ENCODE results near the gene ZNF425. TPM values are rescaled to one million over a fixed set of nuclear protein-coding genes. Genes with fewer than 3 reads are reported as not detected.
A peak's percentile ranks its signal among the peaks of the same experiment; 100 is the strongest.

The ZNF425 gene
- total RNA-seq, 1 experiment from 2014 or later: 3.0 TPM

- DNase-seq (ENCODE audit: low read depth, low spot score) (no peak), ATAC-seq (no peak)
- H3K9me3 ChIP-seq (ENCODE audit: control insufficient read depth, insufficient read depth, low read depth, low read length): no peaks in the 10 kb centered on the region
- intact Hi-C loops (cut with micrococcal nuclease; ENCODE audit: unreplicated experiment) (no loop called here), in situ Hi-C loops (cut with HindIII; ENCODE audit: low pct_unique_long_range_greater_than_20kb, low sequenced_read_pairs) (no loop called here)
- H3K27me3 ChIP-seq (ENCODE audit: control insufficient read depth, insufficient read depth, low read length): no peaks in the 10 kb centered on the region
- no TSS peak for BruUV-seq (replicated peaks)
- H3K36me3 ChIP-seq (ENCODE audit: control insufficient read depth, insufficient read depth, low read length): no peaks in the 10 kb centered on the region
- no peaks in the 10 kb centered on the region for H3K4me1 ChIP-seq (ENCODE audit: control insufficient read depth, insufficient read depth, low read length)
- TF ChIP-seq CTCF (IDR thresholded peaks at IDR 0.05) (no peak), TCF7L2 (IDR thresholded peaks at IDR 0.05; ENCODE audit: low read depth, low read length) (no peak), SIN3A (IDR thresholded peaks at IDR 0.05; ENCODE audit: borderline replicate concordance, insufficient read depth, low read depth, low read length) (no peak), POLR2AphosphoS5 (IDR thresholded peaks at IDR 0.05; ENCODE audit: low read depth, low read length) (no peak), REST (IDR thresholded peaks at IDR 0.05; ENCODE audit: insufficient read depth in 1 of 2, low read depth in 2 of 2, low read length in 1 of 2) (no peak)
- H3K4me3 ChIP-seq (ENCODE audit: low read depth in 2 of 2, low read length in 2 of 2): no peak overlapping the region
- H3K27ac ChIP-seq (ENCODE audit: low read length): no peak overlapping the region
- ChIA-PET POLR2A (no interaction called here), CTCF (no interaction called here)
Measured at GRCh38 chr7:149085866-149086265, 40.3 kb downstream of the ZNF425 start.

- H3K27ac ChIP-seq (ENCODE audit: low read length): no peak overlapping the region
- DNase-seq (ENCODE audit: low read depth, low spot score): no peak
- H3K36me3 ChIP-seq (ENCODE audit: control insufficient read depth, insufficient read depth, low read length): no peaks in the 10 kb centered on the region
- intact Hi-C loops (cut with micrococcal nuclease; ENCODE audit: unreplicated experiment) (no loop called here), in situ Hi-C loops (cut with HindIII; ENCODE audit: low pct_unique_long_range_greater_than_20kb, low sequenced_read_pairs) (no loop called here)
- H3K4me1 ChIP-seq (ENCODE audit: control insufficient read depth, insufficient read depth, low read length): no peaks in the 10 kb centered on the region
- ChIA-PET POLR2A (no interaction called here), CTCF (interaction anchor here (0.7 kb wide), 1 partner anchor 22 kb away, joined by 11 read pairs; no protein-coding TSS in a partner anchor)
- BruUV-seq (replicated peaks): TSS peak; percentile 34
- H3K27me3 ChIP-seq (ENCODE audit: control insufficient read depth, insufficient read depth, low read length): no peaks in the 10 kb centered on the region
- no peaks in the 10 kb centered on the region for H3K9me3 ChIP-seq (ENCODE audit: control insufficient read depth, insufficient read depth, low read depth, low read length)
- ATAC-seq: no peak
- no peak for TF ChIP-seq REST (IDR thresholded peaks at IDR 0.05; ENCODE audit: insufficient read depth in 1 of 2, low read depth in 2 of 2, low read length in 1 of 2)
- no peak for TF ChIP-seq POLR2AphosphoS5 (IDR thresholded peaks at IDR 0.05; ENCODE audit: low read depth, low read length)
- TF ChIP-seq CTCF (IDR thresholded peaks at IDR 0.05): no peak
- H3K4me3 ChIP-seq (ENCODE audit: low read depth in 2 of 2, low read length in 2 of 2): no peak overlapping the region
Measured at GRCh38 chr7:149084407-149084806, 41.7 kb downstream of the ZNF425 start.

Measured in Panc1 (cell line).